Head of caudate nucleus (tissue), 42 donors: ENCODE data around the gene SOX21.

Source experiments
- DNase-seq, 42 donors: peaks; one replicate each; pipeline versions ENCODE4 v3.0.0 to v3.0.0-alpha.2; 2020 to 2021; ENCODE audit warnings: mixed read lengths in 7 of 42
- intact Hi-C: fragments of 100-400 bp; cut with DNase I; formaldehyde crosslinking; loops from one replicate; pipeline ENCODE4 v1.15.0; 2022

The SOX21 gene

DNA sequence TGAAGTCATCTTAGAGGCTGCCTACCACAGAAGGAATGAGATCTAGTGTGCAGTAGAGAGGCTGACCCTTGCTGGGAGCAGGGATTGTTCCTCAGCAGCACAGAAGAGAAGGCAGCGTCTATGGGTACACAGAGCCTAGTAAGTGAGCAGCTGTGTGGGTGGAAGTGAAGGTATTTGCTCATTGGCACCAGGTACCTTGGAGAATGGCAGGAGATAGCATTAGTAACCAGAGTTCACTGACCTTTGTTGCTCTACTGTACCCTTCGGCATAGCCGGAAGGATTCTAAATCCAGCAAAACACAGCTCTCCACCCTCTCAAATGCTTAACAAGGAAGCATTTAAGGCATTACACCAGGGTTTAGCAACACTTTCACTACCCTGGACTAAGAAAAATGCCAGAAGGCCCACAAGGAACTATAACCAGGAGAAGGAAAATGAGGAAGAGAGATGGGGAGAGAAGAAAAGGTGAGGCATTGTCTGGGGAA is 12.3 kb downstream of the SOX21 start:
- intact Hi-C loops, result no loop called here
- no peak for DNase-seq

DNA sequence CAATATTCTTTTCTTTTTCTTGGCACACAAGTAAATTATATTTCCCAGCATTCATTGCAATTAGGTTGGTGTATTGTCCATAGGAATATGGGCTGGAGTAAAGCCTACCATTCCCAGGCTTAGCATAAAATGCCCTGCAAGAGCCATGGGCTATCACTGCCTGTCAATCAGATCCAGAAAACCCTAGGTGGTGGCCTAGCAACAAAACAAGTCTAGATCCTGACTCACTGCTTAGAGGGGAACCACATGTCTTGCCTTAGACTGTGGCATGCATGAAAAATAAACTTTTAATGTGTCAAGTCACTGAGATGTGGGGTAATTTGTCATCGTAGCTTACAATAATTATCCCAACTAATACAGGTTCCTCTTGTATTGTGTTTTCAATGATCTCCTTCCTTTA is 16.2 kb downstream of the SOX21 start:
- intact Hi-C loops, result no loop called here
- no peak for DNase-seq

GRCh38 chr13:94692030-94692429 is 20.3 kb downstream of the SOX21 start:
- intact Hi-C loops, result no loop called here
- DNase-seq, result no peak

DNA sequence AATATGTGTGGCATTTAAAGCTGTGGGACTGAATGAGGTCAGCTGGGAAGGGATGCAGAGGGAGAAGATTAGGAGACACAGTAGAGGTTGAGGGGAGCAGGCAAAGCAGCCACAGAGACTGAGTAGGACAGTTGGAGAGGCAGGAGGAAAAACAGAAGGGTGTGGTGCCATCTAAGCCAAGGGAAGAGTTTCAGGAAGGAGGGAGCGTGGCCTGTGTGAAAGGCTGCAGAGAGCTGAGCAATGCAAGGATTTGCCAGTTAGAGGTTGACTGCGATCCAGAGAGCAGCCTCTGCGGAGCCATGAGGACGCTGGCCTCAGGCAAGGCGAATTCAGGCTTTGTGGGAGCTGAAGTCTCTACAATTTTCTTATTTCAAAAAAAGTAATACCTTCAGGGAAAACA is 28.9 kb downstream of the SOX21 start:
- intact Hi-C loops, result no loop called here
- no peak for DNase-seq

- no peak for DNase-seq
- intact Hi-C loops, result no loop called here
Observed at GRCh38 chr13:94682229-94682628, 30.1 kb downstream of the SOX21 start.

DNA sequence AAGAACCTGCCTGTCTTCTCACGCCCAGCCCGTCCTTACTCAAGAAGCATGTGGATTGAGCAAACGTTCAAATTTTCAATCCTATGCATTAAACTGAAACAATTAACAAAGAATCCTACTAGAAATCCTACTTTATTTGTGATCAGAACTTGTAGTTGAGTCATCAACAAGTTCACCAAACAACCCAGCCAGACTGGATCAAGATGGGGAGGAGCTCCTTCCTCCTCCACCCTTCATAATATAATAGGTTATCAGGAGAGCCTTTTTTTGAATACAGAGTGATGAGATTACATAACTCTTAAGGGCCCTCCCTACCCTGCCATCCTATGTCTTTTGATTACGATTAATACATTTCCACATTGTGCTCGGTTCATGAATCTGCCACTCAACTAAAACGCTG is 32.7 kb downstream of the SOX21 start:
- intact Hi-C loops, result loop anchor here (5.0 kb wide), 1 partner anchor 478 kb away; no protein-coding TSS in a partner anchor
- DNase-seq, result no peak

- no peak for DNase-seq
- intact Hi-C loops, result loop anchor here (5.0 kb wide), 1 partner anchor 478 kb away; no protein-coding TSS in a partner anchor
Observed at GRCh38 chr13:94678845-94679244, 33.5 kb downstream of the SOX21 start.

DNA sequence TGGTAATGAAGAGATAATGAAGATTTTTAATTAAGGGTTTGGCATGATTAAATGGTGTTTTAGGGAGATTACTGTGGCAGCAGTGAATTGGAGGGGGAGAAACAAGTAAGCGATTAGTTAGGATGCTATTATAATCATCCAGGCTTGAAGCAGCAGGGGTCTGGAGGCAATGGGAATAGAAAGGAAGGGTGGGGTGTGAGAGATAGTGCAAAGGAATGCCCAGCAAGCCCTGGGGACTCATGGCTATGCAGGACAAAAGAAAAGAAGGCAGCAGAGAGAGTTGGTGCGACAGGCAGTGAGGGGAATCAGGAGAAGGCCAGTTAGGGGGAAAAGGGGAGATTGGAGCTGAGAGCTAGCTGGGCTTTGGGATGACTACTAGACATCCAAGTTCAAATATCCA is 34.5 kb downstream of the SOX21 start:
- intact Hi-C loops, result loop anchor here (5.0 kb wide), 1 partner anchor 480 kb away; no protein-coding TSS in a partner anchor
- DNase-seq, result no peak

- peak; percentile 23 to 91 (median 68) for DNase-seq
- intact Hi-C loops, result loop anchor here (5.0 kb wide), 1 partner anchor 483 kb away; no protein-coding TSS in a partner anchor
Observed at GRCh38 chr13:94674609-94675348, 37.6 kb downstream of the SOX21 start.

GRCh38 chr13:94673851-94674250 is 38.5 kb downstream of the SOX21 start:
- no peak for DNase-seq
- intact Hi-C loops, result no loop called here

DNA sequence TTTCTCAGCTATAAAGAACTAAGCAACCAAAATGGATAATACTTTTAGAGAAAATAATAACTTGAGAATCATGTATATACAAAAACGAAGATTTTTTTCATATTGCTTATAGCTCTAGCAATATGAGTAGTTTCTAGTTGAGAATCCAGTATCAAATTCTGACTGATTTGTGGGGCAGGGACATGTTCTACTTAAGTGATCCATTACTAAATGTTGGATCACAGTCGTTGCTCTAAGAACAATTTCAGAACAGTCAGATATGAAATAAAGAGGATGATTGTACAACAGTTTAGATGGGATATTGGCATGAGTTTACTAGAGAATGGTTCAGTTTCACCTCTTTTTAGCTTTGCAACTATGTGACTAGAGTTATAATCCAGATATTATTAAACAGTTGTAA is 39.9 kb downstream of the SOX21 start:
- intact Hi-C loops, result no loop called here
- DNase-seq, result no peak

- no peak for DNase-seq
- intact Hi-C loops, result no loop called here
Observed at GRCh38 chr13:94667190-94667589, 45.2 kb downstream of the SOX21 start.

GRCh38 chr13:94666065-94666464 is 46.3 kb downstream of the SOX21 start:
- DNase-seq, result no peak
- intact Hi-C loops, result no loop called here

DNA sequence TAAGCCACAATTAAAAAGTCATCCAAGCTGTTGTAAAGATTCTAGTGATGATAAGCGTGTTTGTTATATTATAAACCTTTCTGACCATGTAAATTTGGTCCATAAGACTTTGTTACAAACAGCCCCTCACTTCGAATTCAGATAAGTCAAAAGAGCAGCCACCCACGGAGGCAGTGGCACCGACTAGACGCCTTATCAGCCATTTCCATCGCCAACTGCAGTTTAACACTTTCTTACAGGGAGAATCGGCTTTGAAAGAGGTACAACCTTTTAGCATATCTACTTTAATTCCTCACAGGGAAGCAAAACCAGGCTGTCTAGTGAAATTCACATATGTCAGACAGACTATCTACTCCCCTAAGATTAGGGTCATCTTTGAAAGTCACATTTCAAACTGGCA is 47.5 kb downstream of the SOX21 start:
- intact Hi-C loops, result loop anchor here (5.0 kb wide), 1 partner anchor 47 kb away; the partner anchor contains the start of gene SOX21
- DNase-seq, result no peak

GRCh38 chr13:94662274-94662945 is 49.9 kb downstream of the SOX21 start:
- DNase-seq, result no peak

GRCh38 chr13:94661406-94661805 is 50.9 kb downstream of the SOX21 start:
- peak in 32 of 42 donors; percentile 6 to 62 (median 41) for DNase-seq
- intact Hi-C loops, result loop anchor here (5.0 kb wide), 1 partner anchor 51 kb away; the partner anchor contains the start of gene SOX21

More at GRCh38 chr13:94662274-94662945, 49.9 kb downstream of the SOX21 start:
- intact Hi-C loops, result loop anchor here (5.0 kb wide), 1 partner anchor 50 kb away; the partner anchor contains the start of gene SOX21

GRCh38 chr13:94660695-94661326 is 51.5 kb downstream of the SOX21 start:
- intact Hi-C loops, result loop anchor here (5.0 kb wide), 1 partner anchor 51 kb away; the partner anchor contains the start of gene SOX21
- DNase-seq, result peak in 13 of 42 donors; percentile 15 to 67 (median 30)
